Measurements from ENCODE around the gene TMED8. TPM values are rescaled to one million over a fixed set of nuclear protein-coding genes. Genes with fewer than 3 reads are reported as not detected.
"Not testable (repeated sequence)": the region's sequence is repeated elsewhere in the genome, so short reads cannot be mapped to it uniquely, and the experiment has no call there.

TMED8 gene
- total RNA-seq, 1 donor from 2014 or later, result 10.4 TPM

DNA sequence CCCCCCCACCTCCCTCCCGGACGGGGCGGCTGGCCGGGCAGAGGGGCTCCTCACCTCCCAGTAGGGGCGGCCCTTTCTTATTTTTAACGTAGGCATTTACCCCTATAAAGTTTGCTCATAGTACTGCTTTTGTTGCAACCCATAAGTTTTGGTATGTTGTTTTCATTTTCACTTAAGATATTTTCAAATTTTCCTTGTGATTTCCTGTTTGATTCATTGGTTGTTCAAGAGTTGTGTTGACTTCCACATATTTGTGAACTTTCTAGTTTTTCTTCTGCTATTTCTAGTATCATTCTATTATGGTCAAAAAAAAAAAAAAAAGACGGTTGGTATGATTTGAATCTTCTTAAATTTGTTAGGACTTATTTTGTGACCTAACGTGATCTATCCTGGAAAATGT is 39.9 kb upstream of the TMED8 start:
- Mint-ChIP-seq H3K4me3 (ENCODE audit: unreplicated experiment) (no peak overlapping the region), H3K9me3 (ENCODE audit: low read depth) (peaks cover 16% of the 10 kb centered on the region), H3K27ac (ENCODE audit: unreplicated experiment) (no peak overlapping the region), H3K36me3 (ENCODE audit: low read depth) (peaks cover 6% of the 10 kb centered on the region), H3K4me1 (ENCODE audit: low read depth) (peaks cover 3% of the 10 kb centered on the region), H3K27me3 (ENCODE audit: low read depth) (no peaks in the 10 kb centered on the region)
- TF ChIP-seq, protein P1, sequence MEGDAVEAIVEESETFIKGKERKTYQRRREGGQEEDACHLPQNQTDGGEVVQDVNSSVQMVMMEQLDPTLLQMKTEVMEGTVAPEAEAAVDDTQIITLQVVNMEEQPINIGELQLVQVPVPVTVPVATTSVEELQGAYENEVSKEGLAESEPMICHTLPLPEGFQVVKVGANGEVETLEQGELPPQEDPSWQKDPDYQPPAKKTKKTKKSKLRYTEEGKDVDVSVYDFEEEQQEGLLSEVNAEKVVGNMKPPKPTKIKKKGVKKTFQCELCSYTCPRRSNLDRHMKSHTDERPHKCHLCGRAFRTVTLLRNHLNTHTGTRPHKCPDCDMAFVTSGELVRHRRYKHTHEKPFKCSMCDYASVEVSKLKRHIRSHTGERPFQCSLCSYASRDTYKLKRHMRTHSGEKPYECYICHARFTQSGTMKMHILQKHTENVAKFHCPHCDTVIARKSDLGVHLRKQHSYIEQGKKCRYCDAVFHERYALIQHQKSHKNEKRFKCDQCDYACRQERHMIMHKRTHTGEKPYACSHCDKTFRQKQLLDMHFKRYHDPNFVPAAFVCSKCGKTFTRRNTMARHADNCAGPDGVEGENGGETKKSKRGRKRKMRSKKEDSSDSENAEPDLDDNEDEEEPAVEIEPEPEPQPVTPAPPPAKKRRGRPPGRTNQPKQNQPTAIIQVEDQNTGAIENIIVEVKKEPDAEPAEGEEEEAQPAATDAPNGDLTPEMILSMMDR (IDR thresholded peaks at IDR 0.05), result no peak
- DNase-seq (ENCODE audit: low spot score), result no peak

DNA sequence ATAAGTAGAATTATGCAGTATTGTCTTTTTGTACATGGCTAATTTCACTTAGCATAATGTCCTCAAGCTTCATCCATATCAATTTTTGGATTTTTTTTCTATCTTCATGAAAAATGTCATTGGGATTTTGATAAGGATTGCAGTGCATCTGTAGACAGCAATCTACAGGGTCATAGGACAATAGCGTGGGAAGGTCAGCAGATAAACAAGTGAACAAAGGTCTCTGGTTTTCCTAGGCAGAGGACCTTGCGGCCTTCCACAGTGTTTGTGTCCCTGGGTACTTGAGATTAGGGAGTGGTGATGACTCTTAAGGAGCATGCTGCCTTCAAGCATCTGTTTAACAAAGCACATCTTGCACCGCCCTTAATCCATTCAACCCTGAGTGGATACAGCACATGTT is 39.2 kb upstream of the TMED8 start:
- H3K27ac Mint-ChIP-seq (ENCODE audit: unreplicated experiment); DNase-seq (ENCODE audit: low spot score); H3K36me3 Mint-ChIP-seq (ENCODE audit: low read depth); H3K27me3 Mint-ChIP-seq (ENCODE audit: low read depth); H3K4me1 Mint-ChIP-seq (ENCODE audit: low read depth); H3K4me3 Mint-ChIP-seq (ENCODE audit: unreplicated experiment): not testable (repeated sequence)
- H3K9me3 Mint-ChIP-seq (ENCODE audit: low read depth), result peaks cover 16% of the 10 kb centered on the region

DNA sequence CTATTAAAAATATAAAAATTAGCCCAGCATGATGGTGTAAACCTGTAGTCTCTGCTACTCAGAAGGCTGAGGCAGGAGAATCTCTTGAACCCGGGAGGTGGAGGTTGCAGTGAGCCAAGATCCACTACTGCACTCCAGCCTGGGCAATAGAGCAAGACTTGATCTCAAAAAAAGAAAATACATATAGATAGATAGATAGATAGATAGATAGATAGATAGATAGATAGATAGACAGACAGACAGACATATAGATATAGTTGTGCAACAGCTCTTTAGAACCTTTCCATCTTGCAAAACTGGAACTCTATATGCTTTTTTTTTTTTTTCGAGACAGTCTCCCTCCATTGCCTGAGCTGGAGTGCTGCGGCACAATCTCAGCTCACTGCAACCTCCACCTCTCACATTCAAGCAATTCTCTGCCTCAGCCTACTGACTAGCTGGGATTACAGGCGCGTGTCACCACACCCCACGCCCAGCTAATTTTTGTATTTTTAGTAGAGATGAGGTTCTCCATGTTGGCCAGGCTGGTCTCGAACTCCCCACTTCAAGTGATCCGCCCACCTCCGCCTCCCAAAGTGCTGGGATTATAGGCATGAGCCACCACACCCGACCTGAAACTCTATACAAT is 38.6 kb upstream of the TMED8 start:
- not testable (repeated sequence) for H3K4me1 Mint-ChIP-seq (ENCODE audit: low read depth); H3K27ac Mint-ChIP-seq (ENCODE audit: unreplicated experiment); DNase-seq (ENCODE audit: low spot score); H3K4me3 Mint-ChIP-seq (ENCODE audit: unreplicated experiment); H3K27me3 Mint-ChIP-seq (ENCODE audit: low read depth); H3K36me3 Mint-ChIP-seq (ENCODE audit: low read depth)
- peaks cover 16% of the 10 kb centered on the region for H3K9me3 Mint-ChIP-seq (ENCODE audit: low read depth)

DNA sequence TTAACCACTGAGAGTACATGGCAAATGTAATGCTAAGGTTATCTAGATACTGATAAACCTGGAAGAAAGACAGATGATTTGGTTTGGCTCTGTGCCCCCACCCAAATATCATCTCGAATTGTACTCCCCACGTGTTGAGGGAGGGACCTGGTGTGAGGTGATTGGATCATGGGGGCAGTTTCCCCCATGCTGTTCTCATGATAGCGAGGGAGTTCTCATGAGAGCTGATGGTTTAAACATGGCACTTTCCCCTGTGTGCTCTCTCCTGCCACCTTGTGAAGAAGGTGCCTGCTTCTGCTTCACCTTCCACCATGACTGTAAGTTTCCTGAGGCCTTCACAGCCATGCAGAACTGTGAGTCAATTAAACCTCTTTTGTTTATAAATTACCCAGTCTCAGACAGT is 32.2 kb upstream of the TMED8 start:
- DNase-seq (ENCODE audit: low spot score), result no peak
- no peak overlapping the region for H3K27ac Mint-ChIP-seq (ENCODE audit: unreplicated experiment)
- no peaks in the 10 kb centered on the region for H3K36me3 Mint-ChIP-seq (ENCODE audit: low read depth)
- no peaks in the 10 kb centered on the region for H3K9me3 Mint-ChIP-seq (ENCODE audit: low read depth)
- TF ChIP-seq, protein P1 (IDR thresholded peaks at IDR 0.05), result peak; percentile 51
- no peak overlapping the region for H3K4me3 Mint-ChIP-seq (ENCODE audit: unreplicated experiment)
- no peaks in the 10 kb centered on the region for H3K4me1 Mint-ChIP-seq (ENCODE audit: low read depth)
- no peaks in the 10 kb centered on the region for H3K27me3 Mint-ChIP-seq (ENCODE audit: low read depth)

DNA sequence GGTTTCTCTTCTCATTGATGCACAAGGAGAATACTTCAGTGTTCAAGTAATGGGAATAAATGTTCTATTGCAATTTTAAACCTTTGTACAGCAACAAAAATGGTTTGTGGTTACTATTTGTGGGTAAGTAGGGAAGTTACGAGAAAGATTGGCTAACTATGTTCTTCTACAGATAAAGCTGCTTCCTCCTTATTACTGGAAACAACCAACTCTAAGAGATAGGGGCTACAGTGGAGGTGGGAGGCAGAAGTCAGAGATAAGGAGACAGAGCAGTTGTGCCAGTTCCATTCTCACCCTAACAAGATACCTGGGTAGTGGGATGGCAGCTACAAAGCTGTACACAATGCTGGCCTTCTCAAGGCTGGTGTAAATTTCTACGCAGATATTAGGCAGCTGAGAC is 30.3 kb upstream of the TMED8 start:
- Mint-ChIP-seq H3K27me3 (ENCODE audit: low read depth) (no peaks in the 10 kb centered on the region), H3K27ac (ENCODE audit: unreplicated experiment) (no peak overlapping the region), H3K36me3 (ENCODE audit: low read depth) (no peaks in the 10 kb centered on the region), H3K9me3 (ENCODE audit: low read depth) (no peaks in the 10 kb centered on the region), H3K4me1 (ENCODE audit: low read depth) (no peaks in the 10 kb centered on the region), H3K4me3 (ENCODE audit: unreplicated experiment) (no peak overlapping the region)
- DNase-seq (ENCODE audit: low spot score), result no peak
- TF ChIP-seq, protein P1 (IDR thresholded peaks at IDR 0.05), result no peak

DNA sequence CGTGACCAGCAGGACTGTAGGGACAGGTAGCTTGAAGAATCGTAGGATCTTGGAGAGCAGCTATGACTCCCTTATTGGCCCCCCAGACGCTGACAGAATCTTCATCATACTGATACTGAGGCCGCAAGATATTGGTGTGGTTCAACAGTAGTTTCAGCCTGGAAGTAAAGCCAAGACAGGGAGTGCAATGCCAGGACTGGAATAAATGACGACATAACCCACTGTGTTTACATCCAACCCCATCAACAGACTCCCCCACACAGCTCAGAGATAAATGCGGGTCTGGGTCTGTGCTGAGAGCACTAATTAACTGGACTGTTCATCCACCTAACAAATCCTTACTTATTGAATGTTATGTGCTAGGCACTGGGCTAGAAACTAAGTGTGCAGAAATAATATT is 29.8 kb upstream of the TMED8 start:
- TF ChIP-seq, protein P1 (IDR thresholded peaks at IDR 0.05), result no peak
- Mint-ChIP-seq H3K9me3 (ENCODE audit: low read depth) (no peaks in the 10 kb centered on the region), H3K27ac (ENCODE audit: unreplicated experiment) (no peak overlapping the region), H3K4me3 (ENCODE audit: unreplicated experiment) (no peak overlapping the region), H3K36me3 (ENCODE audit: low read depth) (no peaks in the 10 kb centered on the region), H3K27me3 (ENCODE audit: low read depth) (no peaks in the 10 kb centered on the region), H3K4me1 (ENCODE audit: low read depth) (no peaks in the 10 kb centered on the region)
- no peak for DNase-seq (ENCODE audit: low spot score)

Measured in chondrocyte (in vitro differentiated cells).